Activated T-cell treated with anti-CD3 and anti-CD28 coated beads for 4 hours (primary cell): ENCODE data around the gene CAMSAP1.

ENCODE experiments used
- DNase-seq: peaks from one replicate; pipeline ENCODE4 v3.0.0-alpha.2; 2020

The CAMSAP1 gene

GRCh38 chr9:135827866-135828580 is 79.3 kb downstream of the CAMSAP1 start:
- DNase-seq, result no peak

GRCh38 chr9:135827301-135827700 is 80.0 kb downstream of the CAMSAP1 start:
- DNase-seq, result no peak

- DNase-seq, result no peak
Observed at GRCh38 chr9:135826188-135826545, 81.2 kb downstream of the CAMSAP1 start.

- no peak for DNase-seq
Observed at GRCh38 chr9:135825435-135826187, 81.7 kb downstream of the CAMSAP1 start.

- no peak for DNase-seq
Observed at GRCh38 chr9:135823036-135823435, 84.3 kb downstream of the CAMSAP1 start.

GRCh38 chr9:135822374-135822755 is 85.0 kb downstream of the CAMSAP1 start:
- no peak for DNase-seq

GRCh38 chr9:135821733-135822373 is 85.5 kb downstream of the CAMSAP1 start:
- no peak for DNase-seq

- DNase-seq, result no peak
Observed at GRCh38 chr9:135821116-135821515, 86.2 kb downstream of the CAMSAP1 start.

GRCh38 chr9:135820661-135821060 is 86.7 kb downstream of the CAMSAP1 start:
- DNase-seq, result no peak

GRCh38 chr9:135819905-135820304 is 87.4 kb downstream of the CAMSAP1 start:
- no peak for DNase-seq

- DNase-seq, result no peak
Observed at GRCh38 chr9:135818718-135819475, 88.4 kb downstream of the CAMSAP1 start.

- DNase-seq, result no peak
Observed at GRCh38 chr9:135817951-135818717, 89.2 kb downstream of the CAMSAP1 start.

GRCh38 chr9:135816651-135816970 is 90.7 kb downstream of the CAMSAP1 start:
- DNase-seq, result no peak

GRCh38 chr9:135815830-135816650 is 91.3 kb downstream of the CAMSAP1 start:
- DNase-seq, result no peak

- DNase-seq, result no peak
Observed at GRCh38 chr9:135815413-135815812, 91.9 kb downstream of the CAMSAP1 start.

- no peak for DNase-seq
Observed at GRCh38 chr9:135814421-135815095, 92.8 kb downstream of the CAMSAP1 start.

- no peak for DNase-seq
Observed at GRCh38 chr9:135813671-135814290, 93.6 kb downstream of the CAMSAP1 start.

- no peak for DNase-seq
Observed at GRCh38 chr9:135812961-135813360, 94.4 kb downstream of the CAMSAP1 start.

- DNase-seq, result no peak
Observed at GRCh38 chr9:135811801-135812200, 95.5 kb downstream of the CAMSAP1 start.

- no peak for DNase-seq
Observed at GRCh38 chr9:135810806-135811575, 96.4 kb downstream of the CAMSAP1 start.
